Ascending aorta (tissue), 2 donors: ENCODE measurements around the gene XRCC5. TPM values are rescaled to one million over a fixed set of nuclear protein-coding genes. Genes with fewer than 3 reads are reported as not detected.

Experiments used
- DNase-seq, 2 donors: peaks; one replicate each; pipeline ENCODE4 v3.0.0-alpha.2; 2019; ENCODE audit warnings: low spot score in 2 of 2
- H3K27ac ChIP-seq, 2 donors: fragments of 200-600 bp; sonication (generic); one replicate each; pipeline ENCODE4 v1.5.1; 2016 to 2017; ENCODE audit warnings: mild to moderate bottlenecking in 1 of 2
- H3K27me3 ChIP-seq: fragments of 200-600 bp; sonication (generic); one replicate; pipeline ENCODE4 v1.5.1; 2017
- H3K36me3 ChIP-seq, 2 donors: fragments of 200-600 bp; sonication (generic); one replicate each; pipeline ENCODE4 v1.5.1; 2016
- H3K4me1 ChIP-seq, 2 donors: fragments of 200-600 bp; sonication (generic); one replicate each; pipeline ENCODE4 v1.5.1; 2016 to 2017; ENCODE audit warnings: mild to moderate bottlenecking in 1 of 2
- H3K4me3 ChIP-seq, 2 donors: fragments of 200-600 bp; sonication (generic); one replicate each; pipeline ENCODE4 v1.5.1; 2016 to 2017; ENCODE audit warnings: mild to moderate bottlenecking in 1 of 2
- H3K9me3 ChIP-seq, 2 donors: fragments of 200-600 bp; sonication (generic); one replicate each; pipeline ENCODE4 v1.5.1; 2016
- CTCF ChIP-seq, 3 experiments: fragments of 200-600 bp in 2 of 3; fragments of 450-650 bp in 1 of 3; sonication (generic) in 2 of 3; IDR thresholded peaks; one replicate each; pipeline ENCODE4 v1.5.1; 2016 to 2019; ENCODE audit warnings: antibody characterized with exemption in 3 of 3, mild to moderate bottlenecking in 1 of 3, moderate library complexity in 1 of 3
- intact Hi-C: fragments of 100-400 bp; cut with DNase I; formaldehyde crosslinking; loops from one replicate; pipeline ENCODE4 v1.15.1; 2023
- total RNA-seq: library from RNA; depleted of rRNA; stranded (reverse); fragments of >200 nt; gene quantifications from one replicate; pipeline ENCODE4 v1.1.0, GENCODE V29; 2016

XRCC5 gene
- total RNA-seq, 1 donor from 2014 or later, result 45.4 TPM

GRCh38 chr2:216109962-216110614, 940 bp downstream of the XRCC5 start:
- peak overlapping the region; percentile 54 to 88 for H3K4me3 ChIP-seq
- H3K9me3 ChIP-seq, result no peaks in the 10 kb centered on the region
- peak overlapping the region; percentile 90 to 92 for H3K27ac ChIP-seq
- H3K4me1 ChIP-seq, result peaks cover 3 to 15% of the 10 kb centered on the region in 2 donors
- no peaks in the 10 kb centered on the region for H3K27me3 ChIP-seq
- no peak for DNase-seq
- H3K36me3 ChIP-seq, result peaks cover 11 to 23% of the 10 kb centered on the region in 2 donors
- intact Hi-C loops, result loop anchor here (2.0 to 10.0 kb wide), 2 partner anchors 29 to 795 kb away; partner anchors contain the start of genes ATIC, PECR and TMEM169
- TF ChIP-seq CTCF (IDR thresholded peaks at IDR 0.05), result peak in 2 of 3 experiments; percentile 19 to 42

GRCh38 chr2:216110620-216111019, 1.5 kb downstream of the XRCC5 start:
- Histone ChIP-seq H3K27ac (peak overlapping the region; percentile 90 to 92), H3K36me3 (peaks cover 11 to 23% of the 10 kb centered on the region in 2 donors), H3K4me1 (peaks cover 3 to 19% of the 10 kb centered on the region in 2 donors), H3K4me3 (peak overlapping the region; percentile 54 to 88), H3K9me3 (no peaks in the 10 kb centered on the region), H3K27me3 (no peaks in the 10 kb centered on the region)
- no peak for DNase-seq
- no peak for TF ChIP-seq CTCF (IDR thresholded peaks at IDR 0.05)
- intact Hi-C loops, result loop anchor here (10.0 kb wide), 1 partner anchor 796 kb away; the partner anchor contains the start of gene ATIC

- TF ChIP-seq CTCF (IDR thresholded peaks at IDR 0.05), result no peak
- no peaks in the 10 kb centered on the region for H3K9me3 ChIP-seq
- intact Hi-C loops, result loop anchor here (10.0 kb wide), 1 partner anchor 796 kb away; the partner anchor contains the start of gene ATIC
- H3K27ac ChIP-seq, result no peak overlapping the region
- no peak for DNase-seq
- peaks cover 3 to 20% of the 10 kb centered on the region in 2 donors for H3K4me1 ChIP-seq
- peaks cover 11 to 23% of the 10 kb centered on the region in 2 donors for H3K36me3 ChIP-seq
- H3K4me3 ChIP-seq, result no peak overlapping the region
- no peaks in the 10 kb centered on the region for H3K27me3 ChIP-seq
Measured at GRCh38 chr2:216111122-216111521, 2.0 kb downstream of the XRCC5 start.

GRCh38 chr2:216112926-216113325, 3.8 kb downstream of the XRCC5 start:
- peaks cover 3 to 20% of the 10 kb centered on the region in 2 donors for H3K4me1 ChIP-seq
- no peak overlapping the region for H3K27ac ChIP-seq
- intact Hi-C loops, result loop anchor here (10.0 kb wide), 1 partner anchor 798 kb away; the partner anchor contains the start of gene ATIC
- H3K36me3 ChIP-seq, result peaks cover 18 to 33% of the 10 kb centered on the region in 2 donors
- no peak for TF ChIP-seq CTCF (IDR thresholded peaks at IDR 0.05)
- H3K27me3 ChIP-seq, result no peaks in the 10 kb centered on the region
- DNase-seq, result no peak
- no peaks in the 10 kb centered on the region for H3K9me3 ChIP-seq
- H3K4me3 ChIP-seq, result no peak overlapping the region

GRCh38 chr2:216113572-216113971, 4.4 kb downstream of the XRCC5 start:
- H3K4me3 ChIP-seq, result no peak overlapping the region
- no peak for DNase-seq
- intact Hi-C loops, result loop anchor here (10.0 kb wide), 1 partner anchor 799 kb away; the partner anchor contains the start of gene ATIC
- no peak for TF ChIP-seq CTCF (IDR thresholded peaks at IDR 0.05)
- H3K27me3 ChIP-seq, result no peaks in the 10 kb centered on the region
- H3K27ac ChIP-seq, result no peak overlapping the region
- H3K4me1 ChIP-seq, result peaks cover 3 to 20% of the 10 kb centered on the region in 2 donors
- H3K9me3 ChIP-seq, result no peaks in the 10 kb centered on the region
- H3K36me3 ChIP-seq, result peaks cover 24 to 38% of the 10 kb centered on the region in 2 donors
